ENCODE results near the gene LAS1L. TPM values are rescaled to one million over a fixed set of nuclear protein-coding genes. Genes with fewer than 3 reads are reported as not detected.

The LAS1L gene
- total RNA-seq, 2 experiments from 2014 or later = 47.4 to 51.6 TPM

GRCh38 chrX:65509400-65509799 is 25.2 kb downstream of the LAS1L start:
- Histone ChIP-seq H3K27me3 (ENCODE audit: control insufficient read depth in 1 of 2, insufficient read depth in 2 of 2, low read length in 2 of 2) (no peaks in the 10 kb centered on the region), H3K36me3 (ENCODE audit: insufficient read depth, low read length) (peaks cover 23% of the 10 kb centered on the region), H3K27ac (ENCODE audit: low read depth in 1 of 2, low read length in 2 of 2) (no peak overlapping the region), H3K4me1 (ENCODE audit: insufficient read depth, low read length) (no peaks in the 10 kb centered on the region), H3K9me3 (ENCODE audit: control insufficient read depth in 1 of 2, insufficient read depth in 1 of 2, low read length in 2 of 2) (no peaks in the 10 kb centered on the region), H3K4me3 (ENCODE audit: low read length) (no peak overlapping the region)
- Mint-ChIP-seq H3K27me3 (no peaks in the 10 kb centered on the region), H3K4me1 (ENCODE audit: low read depth) (no peaks in the 10 kb centered on the region), H3K27ac (no peak overlapping the region), H3K4me3 (no peak overlapping the region), H3K36me3 (ENCODE audit: low read depth) (peaks cover 45% of the 10 kb centered on the region), H3K9me3 (no peaks in the 10 kb centered on the region)
- TF ChIP-seq CTCF (IDR thresholded peaks at IDR 0.05) = no peak
- CTCF ChIA-PET = no interaction called here
- intact Hi-C loops (cut with DNase I, micrococcal nuclease) = no loop called here
- ATAC-seq (ENCODE audit: poor library complexity) = no peak
- POLR2A ChIA-PET = no interaction called here
- no peak for DNase-seq

GRCh38 chrX:65508851-65509250 is 25.7 kb downstream of the LAS1L start:
- H3K27me3 ChIP-seq (ENCODE audit: control insufficient read depth in 1 of 2, insufficient read depth in 2 of 2, low read length in 2 of 2) = no peaks in the 10 kb centered on the region
- no peaks in the 10 kb centered on the region for H3K27me3 Mint-ChIP-seq
- H3K4me3 Mint-ChIP-seq = no peak overlapping the region
- DNase-seq (no peak), ATAC-seq (ENCODE audit: poor library complexity) (no peak)
- no peak overlapping the region for H3K4me3 ChIP-seq (ENCODE audit: low read length)
- no peaks in the 10 kb centered on the region for H3K9me3 ChIP-seq (ENCODE audit: control insufficient read depth in 1 of 2, insufficient read depth in 1 of 2, low read length in 2 of 2)
- no peaks in the 10 kb centered on the region for H3K4me1 Mint-ChIP-seq (ENCODE audit: low read depth)
- intact Hi-C loops (cut with DNase I, micrococcal nuclease) = no loop called here
- H3K4me1 ChIP-seq (ENCODE audit: insufficient read depth, low read length) = no peaks in the 10 kb centered on the region
- H3K9me3 Mint-ChIP-seq = no peaks in the 10 kb centered on the region
- H3K36me3 Mint-ChIP-seq (ENCODE audit: low read depth) = peaks cover 45% of the 10 kb centered on the region
- ChIA-PET POLR2A (no interaction called here), CTCF (no interaction called here)
- no peak overlapping the region for H3K27ac Mint-ChIP-seq
- H3K36me3 ChIP-seq (ENCODE audit: insufficient read depth, low read length) = peaks cover 18% of the 10 kb centered on the region
- no peak for TF ChIP-seq CTCF (IDR thresholded peaks at IDR 0.05)
- H3K27ac ChIP-seq (ENCODE audit: low read depth in 1 of 2, low read length in 2 of 2) = no peak overlapping the region

GRCh38 chrX:65502618-65503017 is 32.0 kb downstream of the LAS1L start:
- ChIA-PET POLR2A (no interaction called here), CTCF (no interaction called here)
- intact Hi-C loops (cut with DNase I, micrococcal nuclease) = no loop called here

More at GRCh38 chrX:65502618-65503017, 32.0 kb downstream of the LAS1L start:
- TF ChIP-seq CTCF (IDR thresholded peaks at IDR 0.05) = no peak
- no peaks in the 10 kb centered on the region for H3K4me1 ChIP-seq (ENCODE audit: insufficient read depth, low read length)
- DNase-seq (no peak), ATAC-seq (ENCODE audit: poor library complexity) (no peak)
- no peaks in the 10 kb centered on the region for H3K4me1 Mint-ChIP-seq (ENCODE audit: low read depth)
- no peaks in the 10 kb centered on the region for H3K9me3 Mint-ChIP-seq
- H3K9me3 ChIP-seq (ENCODE audit: control insufficient read depth in 1 of 2, insufficient read depth in 1 of 2, low read length in 2 of 2) = no peaks in the 10 kb centered on the region
- H3K4me3 ChIP-seq (ENCODE audit: low read length) = no peak overlapping the region
- peaks cover 4% of the 10 kb centered on the region for H3K36me3 ChIP-seq (ENCODE audit: insufficient read depth, low read length)
- H3K27me3 Mint-ChIP-seq = no peaks in the 10 kb centered on the region
- H3K27ac ChIP-seq (ENCODE audit: low read depth in 1 of 2, low read length in 2 of 2) = no peak overlapping the region
- no peak overlapping the region for H3K27ac Mint-ChIP-seq
- peaks cover 16% of the 10 kb centered on the region for H3K36me3 Mint-ChIP-seq (ENCODE audit: low read depth)
- H3K27me3 ChIP-seq (ENCODE audit: control insufficient read depth in 1 of 2, insufficient read depth in 2 of 2, low read length in 2 of 2) = no peaks in the 10 kb centered on the region
- H3K4me3 Mint-ChIP-seq = no peak overlapping the region
